ENCODE measurements around the gene TRIM61.
A peak's percentile ranks its signal among the peaks of the same experiment; 100 is the strongest.
"Not testable (repeated sequence)": the region's sequence is repeated elsewhere in the genome, so short reads cannot be mapped to it uniquely, and the experiment has no call there.

TRIM61 gene

DNA sequence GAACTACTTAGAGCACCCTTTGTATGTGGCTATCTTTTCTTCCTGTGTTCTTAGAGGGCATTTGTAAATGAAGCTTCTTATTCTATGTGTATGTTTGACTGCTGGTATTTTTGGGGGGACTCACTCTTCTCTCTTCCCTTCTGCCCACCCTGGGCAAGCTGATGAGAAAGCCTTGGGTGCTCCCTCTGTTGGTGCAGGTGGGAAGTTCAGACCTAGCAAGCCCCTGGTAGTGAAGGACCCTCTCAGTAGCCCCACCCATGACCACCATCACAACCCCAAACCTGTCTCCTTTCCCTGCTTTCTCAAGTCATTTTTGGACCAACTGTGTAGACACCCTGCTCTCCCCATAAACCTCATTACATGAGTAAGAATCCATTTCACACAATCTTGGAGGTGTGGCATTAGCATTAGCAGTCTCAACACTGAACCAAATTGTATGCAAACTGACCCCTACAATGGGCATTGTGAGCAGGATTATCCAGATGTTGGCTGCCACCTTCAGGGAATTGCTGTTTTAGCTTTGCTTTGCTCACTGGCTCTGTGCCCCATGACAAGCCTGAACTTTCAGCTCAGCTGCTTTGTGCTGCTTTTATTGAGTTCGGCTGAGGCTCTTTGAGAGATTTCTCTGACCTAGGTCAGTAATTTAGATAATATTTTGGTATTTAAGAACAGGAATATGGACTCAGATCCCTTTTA, 27.9 kb downstream of the TRIM61 start:
- TF ChIP-seq, protein P1, sequence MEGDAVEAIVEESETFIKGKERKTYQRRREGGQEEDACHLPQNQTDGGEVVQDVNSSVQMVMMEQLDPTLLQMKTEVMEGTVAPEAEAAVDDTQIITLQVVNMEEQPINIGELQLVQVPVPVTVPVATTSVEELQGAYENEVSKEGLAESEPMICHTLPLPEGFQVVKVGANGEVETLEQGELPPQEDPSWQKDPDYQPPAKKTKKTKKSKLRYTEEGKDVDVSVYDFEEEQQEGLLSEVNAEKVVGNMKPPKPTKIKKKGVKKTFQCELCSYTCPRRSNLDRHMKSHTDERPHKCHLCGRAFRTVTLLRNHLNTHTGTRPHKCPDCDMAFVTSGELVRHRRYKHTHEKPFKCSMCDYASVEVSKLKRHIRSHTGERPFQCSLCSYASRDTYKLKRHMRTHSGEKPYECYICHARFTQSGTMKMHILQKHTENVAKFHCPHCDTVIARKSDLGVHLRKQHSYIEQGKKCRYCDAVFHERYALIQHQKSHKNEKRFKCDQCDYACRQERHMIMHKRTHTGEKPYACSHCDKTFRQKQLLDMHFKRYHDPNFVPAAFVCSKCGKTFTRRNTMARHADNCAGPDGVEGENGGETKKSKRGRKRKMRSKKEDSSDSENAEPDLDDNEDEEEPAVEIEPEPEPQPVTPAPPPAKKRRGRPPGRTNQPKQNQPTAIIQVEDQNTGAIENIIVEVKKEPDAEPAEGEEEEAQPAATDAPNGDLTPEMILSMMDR (IDR thresholded peaks at IDR 0.05; ENCODE audit: borderline replicate concordance, insufficient read depth, low read depth, low read length) = peak; percentile 53
- H3K4me3 ChIP-seq (ENCODE audit: low read depth, low read length) = no peak overlapping the region

GRCh38 chr4:164948975-164949374, 28.5 kb downstream of the TRIM61 start:
- TF ChIP-seq, protein P1 (IDR thresholded peaks at IDR 0.05; ENCODE audit: borderline replicate concordance, insufficient read depth, low read depth, low read length) = no peak
- no peak overlapping the region for H3K4me3 ChIP-seq (ENCODE audit: low read depth, low read length)

- H3K4me3 ChIP-seq (ENCODE audit: low read depth, low read length) = not testable (repeated sequence)
Observed at GRCh38 chr4:164948006-164948405, 29.5 kb downstream of the TRIM61 start.

DNA sequence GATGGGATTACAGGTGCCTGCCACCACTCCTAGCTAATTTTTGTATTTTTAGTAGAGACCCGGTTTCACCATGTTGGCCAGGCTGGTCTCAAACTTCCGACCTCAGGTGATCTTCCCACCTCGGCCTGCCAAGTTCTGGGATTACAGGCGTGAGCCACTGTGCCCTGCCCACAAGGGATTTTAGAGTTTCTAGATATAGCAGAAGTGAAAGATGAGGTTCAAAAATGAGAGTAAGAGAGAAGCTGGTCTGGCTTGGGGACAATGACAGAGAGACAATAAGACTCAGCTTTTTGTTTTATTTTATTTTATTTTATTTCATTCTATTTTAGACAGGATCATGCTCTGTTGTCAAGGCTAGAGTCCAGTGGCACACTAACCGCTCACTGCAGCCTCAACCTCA, 30.6 kb downstream of the TRIM61 start:
- TF ChIP-seq, protein P1 (IDR thresholded peaks at IDR 0.05; ENCODE audit: borderline replicate concordance, insufficient read depth, low read depth, low read length) = no peak
- H3K4me3 ChIP-seq (ENCODE audit: low read depth, low read length) = no peak overlapping the region

GRCh38 chr4:164945146-164945545, 32.3 kb downstream of the TRIM61 start:
- TF ChIP-seq, protein P1 (IDR thresholded peaks at IDR 0.05; ENCODE audit: borderline replicate concordance, insufficient read depth, low read depth, low read length) = no peak
- no peak overlapping the region for H3K4me3 ChIP-seq (ENCODE audit: low read depth, low read length)

DNA sequence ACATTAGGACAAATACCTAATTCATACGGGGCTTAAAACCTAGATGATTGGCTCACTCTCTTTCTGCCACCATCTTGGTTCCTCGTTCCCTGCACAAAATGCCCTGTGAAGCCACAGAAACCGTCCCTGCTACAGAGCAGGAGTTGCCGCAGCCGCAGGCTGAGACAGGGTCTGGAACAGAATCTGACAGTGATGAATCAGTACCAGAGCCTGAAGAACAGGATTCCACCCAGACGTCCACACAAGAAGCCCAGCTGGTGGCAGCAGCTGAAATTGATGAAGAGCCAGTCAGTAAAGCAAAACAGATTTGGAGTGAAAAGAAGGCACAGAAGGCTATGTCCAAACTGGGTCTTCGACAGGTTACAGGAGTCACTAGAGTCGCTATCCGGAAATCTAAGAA, 34.3 kb downstream of the TRIM61 start:
- H3K4me3 ChIP-seq (ENCODE audit: low read depth, low read length) = no peak overlapping the region
- TF ChIP-seq, protein P1 (IDR thresholded peaks at IDR 0.05; ENCODE audit: borderline replicate concordance, insufficient read depth, low read depth, low read length) = no peak

DNA sequence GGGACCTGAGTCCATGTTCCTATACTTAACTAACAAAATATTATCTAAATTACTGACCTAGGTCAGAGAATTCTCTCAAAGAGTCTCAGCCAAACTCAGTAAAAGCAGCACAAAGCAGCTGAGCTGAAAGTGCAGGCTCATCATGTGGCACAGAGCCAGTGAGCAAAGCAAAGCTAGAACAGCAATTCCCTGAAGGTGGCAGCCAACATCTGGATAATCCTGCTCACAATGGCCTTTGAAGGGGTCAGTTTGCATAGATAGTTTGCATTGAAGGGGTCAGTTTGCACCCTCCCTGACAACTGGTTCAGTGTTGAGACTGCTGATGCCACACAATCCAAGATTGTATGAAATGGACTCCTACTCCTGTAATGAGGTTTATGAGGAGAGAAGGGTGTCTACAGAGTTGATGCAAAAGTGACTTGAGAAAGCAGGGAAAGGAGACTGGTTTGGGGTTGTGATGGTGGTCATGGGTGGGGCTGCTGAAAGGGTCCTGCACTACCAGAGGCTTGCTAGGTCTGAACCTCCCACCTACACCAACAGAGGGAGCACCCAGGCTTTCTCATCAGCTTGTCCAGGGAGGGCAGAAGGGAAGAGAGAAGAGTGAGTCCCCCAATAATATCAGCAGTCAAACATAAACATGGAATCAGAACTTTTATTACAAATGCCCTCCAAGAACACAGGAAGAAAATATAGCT, 39.7 kb downstream of the TRIM61 start:
- TF ChIP-seq, protein P1 (IDR thresholded peaks at IDR 0.05; ENCODE audit: borderline replicate concordance, insufficient read depth, low read depth, low read length) = peak; percentile 55
- peak overlapping the region; percentile 7 for H3K4me3 ChIP-seq (ENCODE audit: low read depth, low read length)

GRCh38 chr4:164935865-164936606, 41.4 kb downstream of the TRIM61 start:
- not testable (repeated sequence) for H3K4me3 ChIP-seq (ENCODE audit: low read depth, low read length)
